ENCODE measurements around the gene MS4A3.

DNA sequence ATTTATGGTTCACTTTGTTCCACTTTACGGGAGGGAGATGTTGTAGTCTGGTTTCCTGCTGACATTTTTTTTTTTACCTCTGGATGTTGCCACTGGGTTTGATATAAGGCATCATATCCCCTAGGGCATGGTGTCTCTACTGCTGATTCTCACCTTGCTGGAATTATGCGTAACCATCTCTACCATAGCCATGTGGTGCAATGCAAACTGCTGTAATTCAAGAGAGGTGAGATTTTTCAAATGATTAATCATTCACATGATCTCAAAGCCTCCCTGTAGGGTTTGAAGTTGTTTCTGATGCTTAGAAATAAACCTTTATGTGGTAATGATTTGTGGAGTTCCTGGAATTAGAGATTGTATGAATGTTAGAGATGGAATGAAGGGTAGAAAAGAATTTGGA is 13.0 kb downstream of the MS4A3 start:
- TF ChIP-seq POLR2A (IDR thresholded peaks at IDR 0.05; ENCODE audit: low read depth) = no peak
- TF ChIP-seq, protein P1, sequence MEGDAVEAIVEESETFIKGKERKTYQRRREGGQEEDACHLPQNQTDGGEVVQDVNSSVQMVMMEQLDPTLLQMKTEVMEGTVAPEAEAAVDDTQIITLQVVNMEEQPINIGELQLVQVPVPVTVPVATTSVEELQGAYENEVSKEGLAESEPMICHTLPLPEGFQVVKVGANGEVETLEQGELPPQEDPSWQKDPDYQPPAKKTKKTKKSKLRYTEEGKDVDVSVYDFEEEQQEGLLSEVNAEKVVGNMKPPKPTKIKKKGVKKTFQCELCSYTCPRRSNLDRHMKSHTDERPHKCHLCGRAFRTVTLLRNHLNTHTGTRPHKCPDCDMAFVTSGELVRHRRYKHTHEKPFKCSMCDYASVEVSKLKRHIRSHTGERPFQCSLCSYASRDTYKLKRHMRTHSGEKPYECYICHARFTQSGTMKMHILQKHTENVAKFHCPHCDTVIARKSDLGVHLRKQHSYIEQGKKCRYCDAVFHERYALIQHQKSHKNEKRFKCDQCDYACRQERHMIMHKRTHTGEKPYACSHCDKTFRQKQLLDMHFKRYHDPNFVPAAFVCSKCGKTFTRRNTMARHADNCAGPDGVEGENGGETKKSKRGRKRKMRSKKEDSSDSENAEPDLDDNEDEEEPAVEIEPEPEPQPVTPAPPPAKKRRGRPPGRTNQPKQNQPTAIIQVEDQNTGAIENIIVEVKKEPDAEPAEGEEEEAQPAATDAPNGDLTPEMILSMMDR (IDR thresholded peaks at IDR 0.05) = no peak
- no peak for TF ChIP-seq POLR2AphosphoS5 (IDR thresholded peaks at IDR 0.05)
- no peak for TF ChIP-seq EP300 (IDR thresholded peaks at IDR 0.05)
